ENCODE measurements around the gene HIPK2.

GRCh38 chr7:139765143-139765542 is 12.7 kb downstream of the HIPK2 start:
- TF ChIP-seq CTCF (conservative IDR thresholded peaks at IDR 0.05 in 1 of 2, IDR thresholded peaks at IDR 0.05 in 1 of 2; ENCODE audit: extremely low read depth in 1 of 2, insufficient read depth in 1 of 2, low read depth in 1 of 2, low read length in 2 of 2) (no peak), EZH2 (IDR thresholded peaks at IDR 0.05; ENCODE audit: borderline replicate concordance, low read length) (no peak)
